Hepatocyte (in vitro differentiated cells): ENCODE data around the gene ERCC6L2. TPM values are rescaled to one million over a fixed set of nuclear protein-coding genes. Genes with fewer than 3 reads are reported as not detected.

ENCODE experiments used
- DNase-seq: peaks from one replicate; pipeline ENCODE4 v3.0.0-alpha.2; 2016; ENCODE audit warnings: low spot score
- H2AFZ ChIP-seq: fragments of 200-600 bp; sonication (generic); 2 replicates; pipeline ENCODE4 v1.6.0; 2016; ENCODE audit warnings: antibody characterized with exemption, mild to moderate bottlenecking
- H3K27ac ChIP-seq: fragments of 200-600 bp; sonication (generic); 2 replicates; pipeline ENCODE4 v1.5.1; 2016; ENCODE audit warnings: mild to moderate bottlenecking
- H3K27me3 ChIP-seq: fragments of 200-600 bp; sonication (generic); 2 replicates; pipeline ENCODE4 v1.6.1; 2016
- H3K36me3 ChIP-seq: fragments of 200-600 bp; sonication (generic); replicated peaks from 2 replicates; pipeline ENCODE4 v1.5.1; 2016; ENCODE audit warnings: low read depth; ENCODE audit not compliant: insufficient read depth
- H3K4me1 ChIP-seq: fragments of 200-600 bp; sonication (generic); 2 replicates; pipeline ENCODE4 v1.5.1; 2016; ENCODE audit warnings: mild to moderate bottlenecking, moderate library complexity; ENCODE audit not compliant: insufficient read depth
- H3K4me2 ChIP-seq: fragments of 200-600 bp; sonication (generic); 2 replicates; pipeline ENCODE4 v1.6.0; 2016
- H3K4me3 ChIP-seq: fragments of 200-600 bp; sonication (generic); 2 replicates; pipeline ENCODE4 v1.5.1; 2016; ENCODE audit warnings: mild to moderate bottlenecking
- H3K79me2 ChIP-seq: fragments of 200-600 bp; sonication (generic); 2 replicates; pipeline ENCODE4 v1.6.0; 2017; ENCODE audit warnings: mild to moderate bottlenecking
- H3K9me2 ChIP-seq: fragments of 200-600 bp; sonication (generic); replicated peaks from 2 replicates; pipeline ENCODE4 v1.6.0; 2017; ENCODE audit warnings: mild to moderate bottlenecking; ENCODE audit not compliant: insufficient read depth
- H3K9me3 ChIP-seq: fragments of 200-600 bp; sonication (generic); 2 replicates; pipeline ENCODE4 v1.5.1; 2016; ENCODE audit warnings: low read depth, mild to moderate bottlenecking
- H4K20me1 ChIP-seq: fragments of 200-600 bp; sonication (generic); 2 replicates; pipeline ENCODE4 v1.6.0; 2016; ENCODE audit warnings: mild to moderate bottlenecking; ENCODE audit not compliant: insufficient read depth, poor library complexity, severe bottlenecking
- CTCF ChIP-seq: fragments of 200-600 bp; sonication (generic); IDR thresholded peaks from 2 replicates; pipeline ENCODE4 v1.5.1; 2016; ENCODE audit warnings: antibody characterized with exemption, mild to moderate bottlenecking; ENCODE audit not compliant: poor library complexity
- EZH2 ChIP-seq: fragments of 200-600 bp; sonication (generic); IDR thresholded peaks from 2 replicates; pipeline ENCODE4 v1.6.1; 2016; ENCODE audit warnings: antibody characterized with exemption, mild to moderate bottlenecking, borderline replicate concordance
- EZH2phosphoT487 ChIP-seq: fragments of 200-600 bp; sonication (generic); IDR thresholded peaks from one replicate; pipeline ENCODE4 v1.6.1; 2018; ENCODE audit warnings: antibody characterized with exemption, mild to moderate bottlenecking, low read depth, moderate library complexity; ENCODE audit not compliant: unreplicated experiment, severe bottlenecking
- WGBS: methylation state at CpG from one replicate; pipeline ENCODE4 v1.1.6; 2016; ENCODE audit warnings: low lambda C conversion rate; ENCODE audit errors: missing lambda C conversion rate; 5-methylcytosine and 5-hydroxymethylcytosine counted together
- polyA plus RNA-seq: library from polyadenylated mRNA; unstranded; fragments of >200 nt; fragmentation: Nextera tagmentation; extraction: Ambion mirVana; gene quantifications from 2 replicates; pipeline ENCODE4 v1.2.1, GENCODE V29; 2016
- total RNA-seq: library from RNA; depleted of rRNA; stranded (reverse); fragments of >200 nt; gene quantifications from 2 replicates; pipeline ENCODE4 v1.2.3, GENCODE V29; 2014

The ERCC6L2 gene
- total and polyA plus RNA-seq, 2 experiments from 2014 or later = 17.6 to 55.7 TPM

- DNase-seq = no peak
- H4K20me1 ChIP-seq = no peaks in the 10 kb centered on the region
- H3K27me3 ChIP-seq = no peaks in the 10 kb centered on the region
- no peak overlapping the region for H3K4me2 ChIP-seq
- peaks cover 13% of the 10 kb centered on the region for H3K4me1 ChIP-seq
- no peaks in the 10 kb centered on the region for H3K79me2 ChIP-seq
- TF ChIP-seq CTCF (no peak), EZH2phosphoT487 (no peak), EZH2 (no peak)
- no peaks in the 10 kb centered on the region for H3K9me2 ChIP-seq
- H3K27ac ChIP-seq = no peak overlapping the region
- no peaks in the 10 kb centered on the region for H3K9me3 ChIP-seq
- H3K4me3 ChIP-seq = no peak overlapping the region
- H3K36me3 ChIP-seq = no peaks in the 10 kb centered on the region
- 52% methylated on average over 2 of the region's 2 CpGs for WGBS
- no peak overlapping the region for H2AFZ ChIP-seq
Observed at GRCh38 chr9:95835393-95835792, 40.1 kb upstream of the ERCC6L2 start.

GRCh38 chr9:95836072-95836471 is 39.4 kb upstream of the ERCC6L2 start:
- no peaks in the 10 kb centered on the region for H4K20me1 ChIP-seq
- no peak overlapping the region for H3K4me2 ChIP-seq
- no peak overlapping the region for H2AFZ ChIP-seq
- no peak for DNase-seq
- no peak overlapping the region for H3K27ac ChIP-seq
- H3K36me3 ChIP-seq = no peaks in the 10 kb centered on the region
- WGBS = 82% methylated on average over 1 of the region's 1 CpG
- no peak overlapping the region for H3K4me3 ChIP-seq
- no peaks in the 10 kb centered on the region for H3K79me2 ChIP-seq
- H3K4me1 ChIP-seq = peaks cover 13% of the 10 kb centered on the region
- no peaks in the 10 kb centered on the region for H3K27me3 ChIP-seq
- H3K9me2 ChIP-seq = no peaks in the 10 kb centered on the region
- H3K9me3 ChIP-seq = no peaks in the 10 kb centered on the region
- TF ChIP-seq CTCF (no peak), EZH2 (no peak), EZH2phosphoT487 (no peak)

GRCh38 chr9:95839012-95839411 is 36.5 kb upstream of the ERCC6L2 start:
- Histone ChIP-seq H4K20me1 (no peaks in the 10 kb centered on the region), H3K9me3 (no peaks in the 10 kb centered on the region), H3K27ac (no peak overlapping the region), H3K4me3 (no peak overlapping the region), H3K4me2 (no peak overlapping the region), H3K79me2 (no peaks in the 10 kb centered on the region), H2AFZ (no peak overlapping the region), H3K9me2 (no peaks in the 10 kb centered on the region), H3K4me1 (peaks cover 11% of the 10 kb centered on the region), H3K36me3 (no peaks in the 10 kb centered on the region), H3K27me3 (no peaks in the 10 kb centered on the region)
- no peak for TF ChIP-seq EZH2phosphoT487
- no peak for TF ChIP-seq CTCF
- TF ChIP-seq EZH2 = no peak
- 88% methylated on average over 3 of the region's 3 CpGs for WGBS
- no peak for DNase-seq

GRCh38 chr9:95840074-95840473 is 35.4 kb upstream of the ERCC6L2 start:
- H2AFZ ChIP-seq = no peak overlapping the region
- no peak for DNase-seq
- no peak overlapping the region for H3K4me3 ChIP-seq
- 76% methylated on average over 2 of the region's 2 CpGs for WGBS
- H3K27ac ChIP-seq = no peak overlapping the region
- H3K36me3 ChIP-seq = no peaks in the 10 kb centered on the region
- peaks cover under 1% of the 10 kb centered on the region for H3K4me1 ChIP-seq
- no peaks in the 10 kb centered on the region for H3K9me3 ChIP-seq
- H3K4me2 ChIP-seq = no peak overlapping the region
- no peaks in the 10 kb centered on the region for H3K27me3 ChIP-seq
- H3K9me2 ChIP-seq = no peaks in the 10 kb centered on the region
- H3K79me2 ChIP-seq = no peaks in the 10 kb centered on the region
- TF ChIP-seq EZH2 = no peak
- TF ChIP-seq CTCF = no peak
- TF ChIP-seq EZH2phosphoT487 = no peak
- H4K20me1 ChIP-seq = no peaks in the 10 kb centered on the region
